Measurements from ENCODE around the gene MFNG. TPM values are rescaled to one million over a fixed set of nuclear protein-coding genes. Genes with fewer than 3 reads are reported as not detected.
"Not testable (repeated sequence)": the region's sequence is repeated elsewhere in the genome, so short reads cannot be mapped to it uniquely, and the experiment has no call there.

The MFNG gene
- total RNA-seq, 1 experiment from 2014 or later = not detected

DNA sequence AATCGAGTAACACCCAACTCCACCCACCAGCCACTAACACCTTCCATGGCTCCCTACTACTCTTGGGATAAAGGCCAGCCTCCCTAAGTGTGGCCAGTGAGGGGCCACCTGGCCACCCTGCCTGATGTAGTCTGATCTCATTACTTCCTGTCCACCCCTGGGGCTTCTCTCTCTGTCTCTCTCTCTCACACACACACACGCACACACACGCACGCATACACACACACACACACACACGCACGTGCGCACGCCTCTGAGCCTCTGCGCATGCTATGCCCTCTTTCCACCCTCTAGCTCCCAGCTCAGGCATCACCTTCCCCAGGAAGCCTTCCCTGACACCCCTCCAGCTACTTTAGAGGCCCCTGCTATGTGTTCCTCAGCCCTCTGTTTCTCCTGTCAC lies 3.9 kb downstream of the MFNG start:
- peaks cover 7% of the 10 kb centered on the region; the same call in 1 of the 2 replicates for H3K27me3 ChIP-seq (replicated peaks)
- H3K9me3 ChIP-seq (replicated peaks) = no peaks in the 10 kb centered on the region
- H3K4me3 ChIP-seq = no peak overlapping the region
- DNase-seq (ENCODE audit: low read depth in 1 of 2, low spot score in 2 of 2) = no peak
- H3K36me3 ChIP-seq = no peaks in the 10 kb centered on the region
- H3K4me1 ChIP-seq (replicated peaks) = peaks cover 9% of the 10 kb centered on the region; the same call in 1 of the 2 replicates
- H3K27ac ChIP-seq = no peak overlapping the region

DNA sequence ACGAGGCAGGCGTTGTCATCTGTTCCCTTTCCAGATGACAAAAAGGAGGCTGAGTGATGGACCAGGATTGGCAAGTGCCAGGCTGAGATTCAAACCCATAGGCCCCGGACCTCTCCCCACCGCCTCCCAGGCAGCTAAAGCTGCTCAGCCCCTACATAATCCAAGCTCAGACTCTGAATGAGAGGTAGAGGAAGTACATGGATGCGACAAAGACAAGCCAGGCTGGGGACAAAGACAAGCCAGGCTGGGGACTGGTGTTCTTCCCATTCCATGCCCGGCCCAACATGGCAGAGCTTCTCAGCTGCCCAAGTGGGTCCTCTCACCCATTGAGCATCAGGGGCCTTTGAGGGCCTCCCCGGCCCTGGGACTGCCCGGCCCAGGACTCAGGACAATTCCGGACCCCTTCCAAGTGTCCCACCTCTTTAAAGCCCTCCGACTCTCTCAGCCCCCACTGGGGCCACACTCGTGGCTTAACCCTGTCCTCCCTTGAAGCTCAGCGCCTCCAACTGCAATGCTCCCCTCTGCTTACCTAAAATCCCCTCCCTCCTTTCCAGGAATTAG lies 4.8 kb downstream of the MFNG start:
- Histone ChIP-seq H3K9me3 (replicated peaks) (no peaks in the 10 kb centered on the region), H3K27me3 (replicated peaks) (peaks cover 7% of the 10 kb centered on the region; the same call in 1 of the 2 replicates), H3K4me1 (replicated peaks) (peaks cover 7% of the 10 kb centered on the region; the same call in 1 of the 2 replicates), H3K36me3 (no peaks in the 10 kb centered on the region), H3K27ac (no peak overlapping the region), H3K4me3 (no peak overlapping the region)
- no peak for DNase-seq (ENCODE audit: low read depth in 1 of 2, low spot score in 2 of 2)

DNA sequence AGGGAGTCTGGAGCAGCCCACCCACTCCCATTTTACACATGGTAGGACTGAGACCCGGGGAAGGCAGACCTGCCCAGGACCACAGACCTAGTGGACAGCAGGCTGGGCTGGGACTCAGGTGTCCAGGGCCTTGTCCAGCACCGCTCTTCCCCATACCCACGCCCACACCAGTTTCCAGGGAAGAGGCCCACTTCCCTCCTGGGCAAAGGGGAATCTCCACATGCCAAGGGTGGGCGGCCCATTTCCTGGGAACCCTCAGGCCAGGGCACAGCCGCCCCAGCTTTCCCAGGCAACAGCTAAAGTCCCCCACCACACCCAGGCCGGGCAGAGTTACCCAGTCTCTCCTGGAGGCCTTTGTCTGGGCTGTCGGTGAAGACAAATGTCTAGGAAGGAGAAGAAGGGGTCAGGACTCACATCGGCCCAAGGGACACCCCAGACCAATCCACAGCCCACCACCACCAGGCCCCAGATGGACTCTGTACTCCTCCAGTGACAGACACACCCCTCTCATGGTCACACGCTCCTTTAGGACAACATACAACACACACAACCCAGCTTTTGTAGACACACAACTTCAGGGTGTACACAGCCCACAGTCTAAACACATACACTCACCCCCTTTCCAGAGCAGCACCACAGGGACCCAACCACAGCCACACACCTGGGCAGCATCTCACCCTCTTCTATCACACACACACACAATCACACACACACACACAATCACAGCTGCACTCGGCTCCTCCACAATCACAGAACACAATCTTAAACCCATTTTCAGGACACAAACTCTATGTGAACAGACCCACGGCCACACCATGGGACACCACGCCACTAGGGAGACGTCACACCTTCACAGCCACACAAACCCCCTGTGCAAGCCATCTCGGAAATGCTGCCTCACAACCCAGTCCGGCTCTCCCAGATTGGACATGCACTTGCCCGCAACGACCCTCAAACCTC lies 5.5 kb downstream of the MFNG start:
- Histone ChIP-seq H3K27me3 (replicated peaks) (peaks cover 7% of the 10 kb centered on the region; the same call in 1 of the 2 replicates), H3K36me3 (no peaks in the 10 kb centered on the region), H3K4me3 (no peak overlapping the region), H3K27ac (no peak overlapping the region), H3K9me3 (replicated peaks) (no peaks in the 10 kb centered on the region), H3K4me1 (replicated peaks) (peaks cover 6% of the 10 kb centered on the region; the same call in 1 of the 2 replicates)
- DNase-seq (ENCODE audit: low read depth in 1 of 2, low spot score in 2 of 2) = no peak

DNA sequence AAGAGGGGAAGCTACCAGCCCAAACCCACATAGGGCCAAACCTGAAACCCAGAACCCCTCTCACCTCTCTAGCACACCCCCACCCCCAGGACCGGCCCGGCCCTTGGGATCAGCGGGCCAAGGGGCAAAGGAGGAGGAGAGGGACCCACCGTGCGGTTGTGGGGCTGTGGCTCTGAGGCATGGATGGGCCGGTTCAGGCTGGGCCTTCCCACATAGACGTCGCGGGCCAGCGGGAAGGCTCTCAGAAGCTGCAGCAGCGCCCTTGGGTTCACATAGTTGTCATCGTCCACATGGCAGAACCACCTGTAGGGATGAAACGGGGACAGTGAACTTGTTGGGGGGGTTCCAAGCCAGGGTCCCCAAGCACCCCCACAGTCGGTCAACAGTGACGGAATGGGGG lies 7.0 kb downstream of the MFNG start:
- Histone ChIP-seq H3K4me1 (replicated peaks) (peaks cover 6% of the 10 kb centered on the region; the same call in 1 of the 2 replicates), H3K27ac (no peak overlapping the region), H3K9me3 (replicated peaks) (no peaks in the 10 kb centered on the region), H3K27me3 (replicated peaks) (peaks cover 9% of the 10 kb centered on the region), H3K36me3 (no peaks in the 10 kb centered on the region), H3K4me3 (no peak overlapping the region)
- DNase-seq (ENCODE audit: low read depth in 1 of 2, low spot score in 2 of 2) = no peak

DNA sequence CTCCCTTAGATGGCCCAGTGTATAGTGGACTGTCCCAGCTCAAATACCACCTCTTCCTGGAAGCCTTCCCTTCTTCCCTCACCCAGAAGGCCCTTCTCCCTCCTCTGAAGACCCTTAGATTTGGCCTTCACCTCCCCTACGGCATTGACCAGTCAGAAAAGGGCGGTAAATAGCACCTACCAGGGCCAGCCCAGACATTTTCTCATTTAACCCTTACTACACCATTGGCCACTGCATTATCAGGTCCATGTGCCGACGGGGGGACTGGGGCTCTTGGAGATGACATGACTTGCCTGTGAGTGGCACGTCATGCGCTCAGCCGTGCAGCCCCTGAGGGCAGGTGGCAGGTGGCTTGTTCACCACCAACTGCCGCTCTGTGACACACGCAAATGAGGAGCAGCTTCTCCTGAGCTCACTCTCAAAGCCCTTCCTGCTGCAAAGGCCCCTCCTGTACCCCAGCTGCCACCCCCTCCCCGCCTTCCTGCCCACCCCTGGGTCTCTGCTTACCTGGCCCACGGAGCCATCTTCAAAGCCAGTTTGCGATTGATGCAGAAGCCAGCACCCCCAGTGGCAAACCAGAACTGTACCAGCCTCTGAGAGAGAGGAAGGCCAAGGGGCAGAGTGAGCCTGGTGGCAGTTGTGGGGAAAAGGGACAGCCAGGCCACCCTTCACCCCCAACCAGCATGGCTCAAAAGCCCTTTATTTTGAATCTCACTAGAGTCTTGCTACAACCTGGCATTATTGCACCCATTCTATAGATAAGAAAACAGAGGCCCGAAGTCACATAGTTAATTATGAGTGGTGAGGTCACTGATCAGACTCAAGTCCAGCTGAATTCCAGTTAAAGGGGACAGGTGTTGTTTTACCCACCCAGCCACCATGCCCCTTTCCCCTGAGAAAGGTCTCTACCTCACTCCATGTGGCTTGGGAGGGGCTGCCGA lies 9.5 kb downstream of the MFNG start:
- H3K27ac ChIP-seq = no peak overlapping the region
- no peak for DNase-seq (ENCODE audit: low read depth in 1 of 2, low spot score in 2 of 2)
- H3K27me3 ChIP-seq (replicated peaks) = peaks cover 25% of the 10 kb centered on the region
- H3K4me1 ChIP-seq (replicated peaks) = no peaks in the 10 kb centered on the region
- H3K36me3 ChIP-seq = no peaks in the 10 kb centered on the region
- no peaks in the 10 kb centered on the region for H3K9me3 ChIP-seq (replicated peaks)
- no peak overlapping the region for H3K4me3 ChIP-seq

DNA sequence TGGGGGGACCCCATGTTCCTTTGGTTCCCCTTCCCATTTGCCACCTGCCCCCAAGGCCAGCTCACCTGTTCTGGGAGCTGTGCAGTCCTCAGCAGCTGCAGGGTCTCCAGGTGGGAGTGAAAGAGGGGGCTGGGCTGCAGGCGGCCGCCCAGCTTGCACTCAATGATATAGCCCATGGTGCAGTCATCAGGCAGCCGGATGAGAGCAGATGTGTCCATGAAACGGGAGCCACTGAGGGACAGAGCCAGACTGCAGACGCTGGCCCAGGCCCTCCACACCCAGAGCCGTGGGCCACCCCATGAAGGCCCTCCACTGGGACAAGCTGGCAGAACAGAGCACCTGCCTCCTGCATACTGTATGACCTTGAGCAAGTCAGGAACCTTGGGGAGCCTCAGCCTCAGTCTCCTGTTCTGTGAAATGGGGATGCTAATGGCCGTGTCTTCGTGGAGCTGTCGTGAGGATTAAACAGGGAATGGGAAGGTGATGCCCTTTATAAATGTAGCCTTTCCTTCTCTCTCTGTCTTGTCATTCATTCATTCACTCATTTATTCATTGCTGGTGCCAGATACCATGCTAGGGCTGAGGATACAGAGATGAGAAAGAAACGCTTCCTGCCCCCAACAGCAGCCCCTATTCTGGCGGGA lies 11.6 kb downstream of the MFNG start:
- Histone ChIP-seq H3K36me3 (no peaks in the 10 kb centered on the region), H3K4me3 (no peak overlapping the region), H3K9me3 (replicated peaks) (no peaks in the 10 kb centered on the region), H3K27me3 (replicated peaks) (peaks cover 33% of the 10 kb centered on the region), H3K4me1 (replicated peaks) (no peaks in the 10 kb centered on the region), H3K27ac (no peak overlapping the region)
- no peak for DNase-seq (ENCODE audit: low read depth in 1 of 2, low spot score in 2 of 2)

DNA sequence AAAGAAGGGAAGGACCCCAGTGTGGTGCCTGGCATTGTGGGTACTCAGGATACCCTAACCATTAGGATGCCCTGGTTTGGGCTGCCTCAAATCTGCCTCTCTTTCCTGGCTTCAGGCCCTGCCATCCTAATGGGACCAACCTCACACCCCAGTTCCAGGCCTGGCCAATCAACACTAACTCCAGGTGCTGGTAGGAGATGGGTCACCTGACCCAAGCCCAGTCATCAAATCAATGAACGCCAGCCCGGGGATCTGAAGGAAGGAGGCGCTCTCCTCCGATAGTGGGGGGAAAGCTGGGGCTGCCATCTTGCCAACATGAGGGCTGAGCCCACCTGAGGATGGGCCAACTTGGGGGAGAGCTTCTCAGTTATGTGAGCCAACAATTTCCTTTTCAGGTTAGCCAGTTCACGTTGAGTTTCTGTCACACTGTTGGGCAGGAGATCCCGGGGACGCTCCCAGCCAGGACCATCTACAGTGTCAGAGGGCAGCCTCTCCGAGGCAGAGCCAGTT lies 12.7 kb downstream of the MFNG start:
- Histone ChIP-seq H3K9me3 (replicated peaks) (no peaks in the 10 kb centered on the region), H3K4me1 (replicated peaks) (no peaks in the 10 kb centered on the region), H3K27ac (no peak overlapping the region), H3K27me3 (replicated peaks) (peaks cover 42% of the 10 kb centered on the region), H3K36me3 (no peaks in the 10 kb centered on the region), H3K4me3 (no peak overlapping the region)
- DNase-seq (ENCODE audit: low read depth in 1 of 2, low spot score in 2 of 2) = no peak

DNA sequence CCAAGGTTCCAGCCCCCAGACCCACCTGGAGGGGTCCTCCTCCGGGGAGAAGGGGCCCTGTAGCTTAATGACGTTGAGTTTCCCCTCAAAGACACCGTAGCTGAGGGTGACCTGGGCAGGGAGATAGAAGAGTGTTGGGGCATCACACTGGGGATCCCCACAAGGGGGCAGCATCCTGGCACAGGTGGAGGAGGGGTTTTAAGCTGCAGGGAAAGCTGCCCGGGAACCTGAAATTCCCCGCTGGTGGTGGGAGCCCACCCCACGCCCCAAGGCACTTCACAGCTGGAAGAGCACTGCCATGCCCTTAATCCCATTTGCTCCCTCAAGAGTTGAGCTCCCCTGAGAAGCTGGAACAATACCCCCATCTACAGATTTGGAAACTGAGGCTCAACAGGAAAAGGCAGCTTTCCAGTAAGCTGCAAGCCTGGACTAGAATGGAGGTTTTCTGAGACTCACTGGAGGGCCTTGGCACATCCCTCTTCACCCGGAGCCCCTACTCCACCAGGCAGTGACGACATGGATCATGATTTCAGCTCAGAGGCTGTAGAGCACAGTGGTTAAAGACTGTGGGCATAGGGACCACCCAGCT lies 13.7 kb downstream of the MFNG start:
- no peak overlapping the region for H3K4me3 ChIP-seq
- no peaks in the 10 kb centered on the region for H3K4me1 ChIP-seq (replicated peaks)
- no peak overlapping the region for H3K27ac ChIP-seq
- H3K9me3 ChIP-seq (replicated peaks) = no peaks in the 10 kb centered on the region
- peaks cover 36% of the 10 kb centered on the region for H3K27me3 ChIP-seq (replicated peaks)
- DNase-seq (ENCODE audit: low read depth in 1 of 2, low spot score in 2 of 2) = no peak
- no peaks in the 10 kb centered on the region for H3K36me3 ChIP-seq

DNA sequence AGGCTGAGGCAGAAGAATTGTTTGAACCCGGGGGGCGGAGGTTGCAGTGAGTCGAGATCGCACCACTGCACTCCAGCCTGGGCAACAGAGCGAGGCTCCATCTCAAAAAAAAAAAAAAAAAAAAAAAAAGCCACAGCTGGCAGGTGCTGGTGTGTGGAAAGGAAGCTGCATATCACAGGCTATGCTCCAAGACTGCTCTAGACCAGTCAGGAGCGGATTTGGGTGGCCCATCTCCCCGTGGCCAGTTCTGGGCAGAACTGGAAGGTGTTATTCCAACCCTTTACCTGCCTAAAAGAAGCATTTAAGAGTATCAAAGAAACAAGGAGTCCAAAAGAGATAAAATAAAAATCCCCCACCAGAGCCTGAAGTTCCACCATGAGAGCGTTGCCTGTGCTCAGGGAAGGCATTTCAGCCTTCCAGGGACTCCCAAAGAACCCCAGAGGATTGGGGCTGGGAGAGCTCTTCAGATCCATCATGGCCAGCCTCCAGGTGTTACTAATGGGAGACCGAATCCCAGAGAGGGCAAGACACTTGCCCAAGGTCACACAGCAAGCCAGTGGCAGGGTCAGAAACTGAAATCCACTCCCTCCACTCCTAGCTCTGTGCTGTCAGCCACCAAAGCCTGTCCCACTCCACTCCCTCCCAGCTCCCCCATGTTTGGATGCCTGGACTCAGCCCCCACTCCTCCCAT lies 14.3 kb downstream of the MFNG start:
- peaks cover 41% of the 10 kb centered on the region for H3K27me3 ChIP-seq (replicated peaks)
- no peaks in the 10 kb centered on the region for H3K9me3 ChIP-seq (replicated peaks)
- H3K4me1 ChIP-seq (replicated peaks) = no peaks in the 10 kb centered on the region
- DNase-seq (ENCODE audit: low read depth in 1 of 2, low spot score in 2 of 2) = no peak
- H3K36me3 ChIP-seq = no peaks in the 10 kb centered on the region
- no peak overlapping the region for H3K27ac ChIP-seq
- no peak overlapping the region for H3K4me3 ChIP-seq

DNA sequence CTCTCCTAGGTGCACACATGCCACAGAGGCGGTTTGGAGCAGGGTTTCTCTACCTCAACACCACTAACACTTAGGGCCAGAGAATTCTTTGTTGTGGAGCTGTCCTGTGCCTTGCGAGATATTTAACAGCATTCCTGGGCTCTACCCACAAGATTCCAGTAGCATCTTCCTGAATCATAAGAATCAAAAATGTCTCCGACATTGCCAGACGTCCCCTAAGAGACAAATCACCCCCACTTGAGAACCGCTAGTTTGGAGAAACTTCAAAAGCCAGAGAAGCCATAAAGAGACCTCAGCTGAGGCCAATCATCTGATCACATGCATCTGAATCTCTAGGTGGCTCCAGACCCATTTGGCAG lies 16.1 kb downstream of the MFNG start:
- Histone ChIP-seq H3K9me3 (replicated peaks) (no peaks in the 10 kb centered on the region), H3K27me3 (replicated peaks) (peaks cover 41% of the 10 kb centered on the region), H3K4me1 (replicated peaks) (no peaks in the 10 kb centered on the region), H3K4me3 (no peak overlapping the region), H3K27ac (no peak overlapping the region), H3K36me3 (no peaks in the 10 kb centered on the region)
- no peak for DNase-seq (ENCODE audit: low read depth in 1 of 2, low spot score in 2 of 2)

DNA sequence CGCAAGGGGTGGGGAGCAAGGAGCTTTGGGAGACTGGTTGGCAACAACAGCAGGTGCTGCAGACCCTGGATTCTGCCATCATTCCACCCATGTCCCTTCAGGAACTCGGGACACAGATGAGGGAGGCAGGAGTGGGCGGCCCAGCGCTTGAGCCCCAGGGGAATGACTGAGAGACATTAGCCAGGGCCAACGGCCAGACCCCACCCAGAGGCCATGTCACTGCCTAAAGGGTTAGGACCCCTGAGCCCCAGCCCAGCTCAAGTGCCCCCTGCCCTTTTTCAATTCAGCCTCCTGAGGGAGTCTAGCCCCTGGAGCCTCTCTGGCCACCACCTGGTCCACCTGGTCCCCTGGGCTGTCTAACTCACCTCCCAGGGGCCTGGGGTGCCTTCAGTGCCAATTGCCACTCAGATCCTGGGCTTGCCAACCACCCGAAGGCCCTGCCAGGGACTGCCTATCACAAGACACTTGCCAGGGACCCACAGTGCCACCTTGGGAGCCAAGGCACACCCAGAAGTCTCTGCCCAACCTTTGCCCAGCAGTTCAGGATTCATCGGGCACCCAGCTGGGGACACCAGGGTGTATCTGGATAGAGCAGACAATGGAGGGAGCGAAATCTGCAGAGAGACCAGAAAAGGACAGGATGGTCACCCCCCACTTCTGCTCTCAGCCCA lies 16.6 kb downstream of the MFNG start:
- H3K36me3 ChIP-seq = no peaks in the 10 kb centered on the region
- no peak overlapping the region for H3K27ac ChIP-seq
- no peak overlapping the region for H3K4me3 ChIP-seq
- H3K9me3 ChIP-seq (replicated peaks) = no peaks in the 10 kb centered on the region
- peaks cover 41% of the 10 kb centered on the region for H3K27me3 ChIP-seq (replicated peaks)
- no peaks in the 10 kb centered on the region for H3K4me1 ChIP-seq (replicated peaks)
- no peak for DNase-seq (ENCODE audit: low read depth in 1 of 2, low spot score in 2 of 2)

DNA sequence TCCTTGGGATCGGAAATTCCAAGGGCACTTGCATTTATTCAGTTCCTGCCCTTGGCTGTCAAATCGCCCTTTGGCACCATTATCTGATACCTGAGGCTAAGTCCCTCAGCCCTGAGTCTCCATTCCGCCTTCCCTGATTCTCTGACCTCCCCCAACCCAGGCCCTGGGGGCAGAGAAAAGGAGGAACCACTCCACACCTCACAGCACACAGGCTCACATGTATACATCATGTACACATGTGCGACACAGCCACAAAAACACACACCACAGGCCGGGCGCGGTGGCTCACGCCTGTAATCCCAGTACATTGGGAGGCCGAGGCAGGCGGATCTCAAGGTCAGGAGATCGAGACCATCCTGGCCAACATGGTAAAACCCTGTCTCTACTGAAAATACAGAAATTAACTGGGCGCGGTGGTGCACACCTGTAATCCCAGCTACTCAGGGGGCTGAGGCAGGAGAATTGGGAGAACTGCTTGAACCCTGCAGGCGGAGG lies 17.9 kb downstream of the MFNG start:
- peaks cover 33% of the 10 kb centered on the region for H3K27me3 ChIP-seq (replicated peaks)
- H3K4me3 ChIP-seq = not testable (repeated sequence)

More for the DNA sequence above, 17.9 kb downstream of the MFNG start:
- H3K36me3 ChIP-seq; H3K4me1 ChIP-seq (replicated peaks); H3K27ac ChIP-seq; H3K9me3 ChIP-seq (replicated peaks); DNase-seq (ENCODE audit: low read depth in 1 of 2, low spot score in 2 of 2): not testable (repeated sequence)

All from SJSA1 (cell line).